HG03064 (cell line): ENCODE results near the gene SMIM1.
A peak's percentile ranks its signal among the peaks of the same experiment; 100 is the strongest.
"Not testable (repeated sequence)": the region's sequence is repeated elsewhere in the genome, so short reads cannot be mapped to it uniquely, and the experiment has no call there.

ENCODE experiments used
- ATAC-seq: cut with Tn5 transposase; IDR thresholded peaks from one replicate; pipeline ENCODE4 v1.9.1; 2021; ENCODE audit warnings: low read depth; ENCODE audit not compliant: unreplicated experiment

Gene SMIM1

GRCh38 chr1:3736131-3736561 is 36.4 kb upstream of the SMIM1 start:
- no peak for ATAC-seq

GRCh38 chr1:3736708-3737107 is 35.8 kb upstream of the SMIM1 start:
- no peak for ATAC-seq

GRCh38 chr1:3738943-3739342 is 33.6 kb upstream of the SMIM1 start:
- ATAC-seq, result no peak

- ATAC-seq, result no peak
These were observed 32.5 kb upstream of the SMIM1 start for GRCh38 chr1:3740042-3740441.

GRCh38 chr1:3740752-3741151 is 31.8 kb upstream of the SMIM1 start:
- ATAC-seq, result no peak

- ATAC-seq, result no peak
These were observed 30.7 kb upstream of the SMIM1 start for GRCh38 chr1:3741566-3742438.

GRCh38 chr1:3742439-3743298 is 29.9 kb upstream of the SMIM1 start:
- no peak for ATAC-seq

- ATAC-seq, result no peak
These were observed 29.1 kb upstream of the SMIM1 start for GRCh38 chr1:3743421-3743820.

GRCh38 chr1:3743826-3744225 is 28.7 kb upstream of the SMIM1 start:
- ATAC-seq, result no peak

GRCh38 chr1:3744646-3745045 is 27.9 kb upstream of the SMIM1 start:
- ATAC-seq, result no peak

GRCh38 chr1:3745071-3745470 is 27.5 kb upstream of the SMIM1 start:
- ATAC-seq, result no peak

GRCh38 chr1:3745590-3746381 is 26.8 kb upstream of the SMIM1 start:
- no peak for ATAC-seq

- ATAC-seq, result no peak
These were observed 26.1 kb upstream of the SMIM1 start for GRCh38 chr1:3746389-3746829.

- peak; percentile 85 for ATAC-seq
These were observed 25.6 kb upstream of the SMIM1 start for GRCh38 chr1:3746830-3747521.

- ATAC-seq, result no peak
These were observed 25.1 kb upstream of the SMIM1 start for GRCh38 chr1:3747522-3747848.

- no peak for ATAC-seq
These were observed 24.6 kb upstream of the SMIM1 start for GRCh38 chr1:3747903-3748302.

- not testable (repeated sequence) for ATAC-seq
These were observed 24.1 kb upstream of the SMIM1 start for GRCh38 chr1:3748316-3748900.

GRCh38 chr1:3749512-3749911 is 23.0 kb upstream of the SMIM1 start:
- ATAC-seq, result no peak

- no peak for ATAC-seq
These were observed 21.8 kb upstream of the SMIM1 start for GRCh38 chr1:3750741-3751140.

GRCh38 chr1:3752400-3752945 is 20.1 kb upstream of the SMIM1 start, which contains the start of gene CCDC27:
TSS of gene CCDC27 (plus strand) at chr1:3752450. CDS start at chr1:3752482, 32 bp downstream.
- ATAC-seq, result no peak
